ENCODE results near the gene SMIM7. TPM values are rescaled to one million over a fixed set of nuclear protein-coding genes. Genes with fewer than 3 reads are reported as not detected.
A peak's percentile ranks its signal among the peaks of the same experiment; 100 is the strongest.

SMIM7 gene
- total and polyA plus RNA-seq, 2 of the 13 experiments (the other 11 are each of a cell fraction or from before 2014, with no cell fraction given): 55.7 to 74.9 TPM

GRCh38 chr19:16628183-16628983 is 31.6 kb downstream of the SMIM7 start, which contains the start of gene MED26 (continued):
- TF ChIP-seq TGIF2 (CRISPR knock-in tag; IDR thresholded peaks at IDR 0.05) (peak; percentile 33; the same call in 1 of the 2 replicates), TCF12 (IDR thresholded peaks at IDR 0.05) (no peak), TCF12 (CRISPR knock-in tag; IDR thresholded peaks at IDR 0.05) (peak; percentile 49; the same call in 1 of the 2 replicates), CBX2 (IDR thresholded peaks at IDR 0.05; ENCODE audit: low read depth, low read length) (no peak), CBX2 (CRISPR knock-in tag; IDR thresholded peaks at IDR 0.05; ENCODE audit: low read depth) (no peak), ZGPAT (CRISPR knock-in tag; IDR thresholded peaks at IDR 0.05) (peak; percentile 88), MAFF (IDR thresholded peaks at IDR 0.05; ENCODE audit: low read depth, low read length) (no peak), MBNL3 (CRISPR knock-in tag; conservative IDR thresholded peaks at IDR 0.05) (no peak), HCFC1 (IDR thresholded peaks at IDR 0.05; ENCODE audit: low read depth, low read length) (peak; percentile 48; the same call in 1 of the 2 replicates), RXRB (CRISPR knock-in tag; IDR thresholded peaks at IDR 0.05; ENCODE audit: borderline replicate concordance) (peak; percentile 46; the same call in 1 of the 2 replicates), FOXA3 (CRISPR knock-in tag; IDR thresholded peaks at IDR 0.05) (no peak), MEIS1 (CRISPR knock-in tag; IDR thresholded peaks at IDR 0.05; ENCODE audit: borderline replicate concordance) (no peak), FOXA1 (IDR thresholded peaks at IDR 0.05) (no peak), FOXA1 (CRISPR knock-in tag; IDR thresholded peaks at IDR 0.05) (no peak), ZNF564 (CRISPR knock-in tag; IDR thresholded peaks at IDR 0.05) (no peak; the same call in 1 of the 2 replicates), U2AF2 (IDR thresholded peaks at IDR 0.05; ENCODE audit: low read depth, low read length) (no peak), ZNF660 (CRISPR knock-in tag; IDR thresholded peaks at IDR 0.05; ENCODE audit: borderline replicate concordance, low read depth) (no peak), ZNF629 (CRISPR knock-in tag; conservative IDR thresholded peaks at IDR 0.05) (no peak), PRMT3 (CRISPR knock-in tag; IDR thresholded peaks at IDR 0.05; ENCODE audit: borderline replicate concordance, low read depth) (no peak), CEBPB (IDR thresholded peaks at IDR 0.05; ENCODE audit: borderline replicate concordance, low read depth, low read length) (no peak), FUBP1 (CRISPR knock-in tag; IDR thresholded peaks at IDR 0.05; ENCODE audit: borderline replicate concordance) (no peak)
- TF ChIP-seq, protein P1, sequence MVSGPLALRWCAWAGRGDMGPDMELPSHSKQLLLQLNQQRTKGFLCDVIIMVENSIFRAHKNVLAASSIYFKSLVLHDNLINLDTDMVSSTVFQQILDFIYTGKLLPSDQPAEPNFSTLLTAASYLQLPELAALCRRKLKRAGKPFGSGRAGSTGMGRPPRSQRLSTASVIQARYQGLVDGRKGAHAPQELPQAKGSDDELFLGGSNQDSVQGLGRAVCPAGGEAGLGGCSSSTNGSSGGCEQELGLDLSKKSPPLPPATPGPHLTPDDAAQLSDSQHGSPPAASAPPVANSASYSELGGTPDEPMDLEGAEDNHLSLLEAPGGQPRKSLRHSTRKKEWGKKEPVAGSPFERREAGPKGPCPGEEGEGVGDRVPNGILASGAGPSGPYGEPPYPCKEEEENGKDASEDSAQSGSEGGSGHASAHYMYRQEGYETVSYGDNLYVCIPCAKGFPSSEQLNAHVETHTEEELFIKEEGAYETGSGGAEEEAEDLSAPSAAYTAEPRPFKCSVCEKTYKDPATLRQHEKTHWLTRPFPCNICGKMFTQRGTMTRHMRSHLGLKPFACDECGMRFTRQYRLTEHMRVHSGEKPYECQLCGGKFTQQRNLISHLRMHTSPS (CRISPR knock-in tag; IDR thresholded peaks at IDR 0.05; ENCODE audit: low read depth): no peak
- TF ChIP-seq, protein P2, sequence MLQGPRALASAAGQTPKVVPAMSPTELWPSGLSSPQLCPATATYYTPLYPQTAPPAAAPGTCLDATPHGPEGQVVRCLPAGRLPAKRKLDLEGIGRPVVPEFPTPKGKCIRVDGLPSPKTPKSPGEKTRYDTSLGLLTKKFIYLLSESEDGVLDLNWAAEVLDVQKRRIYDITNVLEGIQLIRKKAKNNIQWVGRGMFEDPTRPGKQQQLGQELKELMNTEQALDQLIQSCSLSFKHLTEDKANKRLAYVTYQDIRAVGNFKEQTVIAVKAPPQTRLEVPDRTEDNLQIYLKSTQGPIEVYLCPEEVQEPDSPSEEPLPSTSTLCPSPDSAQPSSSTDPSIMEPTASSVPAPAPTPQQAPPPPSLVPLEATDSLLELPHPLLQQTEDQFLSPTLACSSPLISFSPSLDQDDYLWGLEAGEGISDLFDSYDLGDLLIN (CRISPR knock-in tag; IDR thresholded peaks at IDR 0.05; ENCODE audit: borderline replicate concordance): 0 out of 2 replicates have a peak, but pooled peaks have one; percentile 35
